HepG2 (cell line): ENCODE measurements around the gene WDR35. TPM values are rescaled to one million over a fixed set of nuclear protein-coding genes. Genes with fewer than 3 reads are reported as not detected.

Experiments
- ATAC-seq: fragments of 200-7000 bp; cut with Tn5 transposase; 3 replicates; pipeline ENCODE4 v1.9.1; 2020; ENCODE audit warnings: mild to moderate bottlenecking, moderate library complexity
- BruUV-seq: library from RNA; stranded (reverse); fragments of 400-500 nt; replicated peaks from 2 replicates; lab custom pipeline; 2021; lab: Mats Ljungman, UMichigan
- CTCF ChIA-PET: fragments of 300-600 bp; formaldehyde crosslinking; extraction: SDS; loops from one replicate; lab custom pipeline; 2021; ENCODE audit warnings: low total read pairs, inconsistent platforms, low intra/inter-chr PET ratio; lab: Yijun Ruan, JAX
- POLR2A ChIA-PET: fragments of 350-600 bp; sonication (Branson Sonifier 250); formaldehyde crosslinking; loops from one replicate; lab custom pipeline; 2020; ENCODE audit warnings: antibody characterized with exemption, inconsistent platforms; lab: Yijun Ruan, JAX
- DNase-seq: peaks from one replicate; pipeline ENCODE4 v3.0.0-alpha.2; 2015; ENCODE audit warnings: low spot score
- FAIRE-seq: peaks from 3 replicates; lab custom pipeline; 2011; peaks lifted over from hg19 to GRCh38; lab: Jason Lieb, UNC
- H2AFZ ChIP-seq: one replicate; pipeline ENCODE4 v1.6.1; 2011; ENCODE audit warnings: low read length, inconsistent platforms
- H3K27ac ChIP-seq: fragments of 300-600 bp; 3 replicates; pipeline ENCODE4 v1.8.0; 2011; ENCODE audit warnings: mixed run types, mild to moderate bottlenecking, mixed read lengths, low read length, inconsistent platforms; ENCODE audit not compliant: insufficient read depth; ENCODE audit errors: extremely low read length
- H3K27me3 ChIP-seq, 2 experiments: fragments of 200-600 bp in 1 of 2; 2 replicates in 1 of 2; 3 replicates in 1 of 2; pipeline versions ENCODE4 v1.6.0 to v1.8.0; 2011; ENCODE audit warnings: low read length in 2 of 2, mild to moderate bottlenecking in 2 of 2, moderate library complexity in 2 of 2, inconsistent platforms in 1 of 2; ENCODE audit not compliant: insufficient read depth in 2 of 2, control insufficient read depth in 1 of 2
- H3K36me3 ChIP-seq, 2 experiments: fragments of 200-600 bp in 1 of 2; replicated peaks in 1 of 2; 2 replicates in 1 of 2; 3 replicates in 1 of 2; pipeline versions ENCODE4 v1.5.1 to v1.8.0; 2011; ENCODE audit warnings: low read length in 2 of 2, inconsistent platforms in 1 of 2; ENCODE audit not compliant: insufficient read depth in 2 of 2, control insufficient read depth in 1 of 2
- H3K4me1 ChIP-seq: 2 replicates; pipeline ENCODE4 v1.5.1; 2012; ENCODE audit warnings: low read length, inconsistent platforms; ENCODE audit not compliant: insufficient read depth
- H3K4me2 ChIP-seq: 2 replicates; pipeline ENCODE4 v1.6.0; 2011; ENCODE audit warnings: low read depth, low read length, inconsistent platforms
- H3K4me3 ChIP-seq, 3 experiments: fragments of 200-600 bp in 1 of 3; sonication (generic), shearing (Covaris generic) in 1 of 3; replicated peaks in 1 of 3; 2 replicates each; pipeline ENCODE4 v1.5.1; 2011 to 2016; ENCODE audit warnings: low read length in 3 of 3, inconsistent platforms in 2 of 3, low read depth in 2 of 3, mild to moderate bottlenecking in 2 of 3, control low read depth in 1 of 3, mixed read lengths in 1 of 3; ENCODE audit not compliant: insufficient read depth in 1 of 3
- H3K79me2 ChIP-seq: one replicate; pipeline ENCODE4 v1.6.1; 2011; ENCODE audit warnings: low read length, inconsistent platforms; ENCODE audit not compliant: insufficient read depth
- H3K9ac ChIP-seq: 2 replicates; pipeline ENCODE4 v1.6.0; 2011; ENCODE audit warnings: mild to moderate bottlenecking, low read depth, low read length, inconsistent platforms; ENCODE audit not compliant: insufficient read depth
- H3K9me3 ChIP-seq: 2 replicates; pipeline ENCODE4 v1.5.1; 2012; ENCODE audit warnings: mild to moderate bottlenecking, low read length
- H4K20me1 ChIP-seq: 2 replicates; pipeline ENCODE4 v1.6.0; 2011; ENCODE audit warnings: inconsistent platforms, mild to moderate bottlenecking, low read length, moderate library complexity; ENCODE audit not compliant: insufficient read depth
- HCFC1 ChIP-seq: fragments of 150-350 bp; IDR thresholded peaks from 2 replicates; pipeline ENCODE4 v1.6.1; 2014; ENCODE audit warnings: low read depth, low read length
- HNRNPL ChIP-seq: fragments of 200-400 bp; formaldehyde crosslinking; IDR thresholded peaks from 2 replicates; pipeline ENCODE4 v1.6.1; 2017; ENCODE audit warnings: mild to moderate bottlenecking, low read depth, low read length
- POLR2G ChIP-seq: fragments of 200-400 bp; formaldehyde crosslinking; IDR thresholded peaks from 2 replicates; pipeline ENCODE4 v1.6.1; 2018; ENCODE audit warnings: mild to moderate bottlenecking, low read depth, low read length, moderate library complexity
- SIX1 ChIP-seq: sonication (generic); formaldehyde crosslinking; IDR thresholded peaks from 2 replicates; pipeline ENCODE4 v1.4.0; 2020; ENCODE audit warnings: missing genetic modification reagents, borderline replicate concordance
- TOE1 ChIP-seq: sonication (generic); formaldehyde crosslinking; IDR thresholded peaks from 2 replicates; pipeline ENCODE4 v1.4.0; 2020; ENCODE audit warnings: mild to moderate bottlenecking, missing genetic modification reagents
- WGBS: methylation state at CpG from one replicate; pipeline ENCODE4 v1.1.6; 2017; ENCODE audit warnings: low lambda C conversion rate; 5-methylcytosine and 5-hydroxymethylcytosine counted together
- in situ Hi-C: cut with HindIII; loops from 2 replicates; pipeline ENCODE4 v1.10.0; 2017; ENCODE audit warnings: low pct_unique_long_range_greater_than_20kb; ENCODE audit not compliant: extremely low pct_ligation_motif_present
- intact Hi-C: fragments of 100-400 bp; cut with micrococcal nuclease; formaldehyde crosslinking; loops from one replicate; pipeline ENCODE4 v1.10.0; 2022; ENCODE audit not compliant: unreplicated experiment
- polyA plus RNA-seq, 8 experiments: library from polyadenylated mRNA; depleted of rRNA in 3 of 8; stranded (reverse) in 7 of 8; unstranded in 1 of 8; fragments of >200 nt; fragmentation: Illumina TruSeq in 4 of 8; extraction: Trizol in 4 of 8; gene quantifications; 2 replicates each; pipeline versions ENCODE4 v1.2.1 to v1.2.3, GENCODE V29; 2011 to 2016; ENCODE audit warnings: low read depth in 4 of 8, missing spikeins in 1 of 8, mixed read lengths in 1 of 8; ENCODE audit not compliant: insufficient read depth in 1 of 8
- total RNA-seq, 5 experiments: library from RNA; depleted of rRNA; stranded (reverse); fragments of >200 nt; fragmentation: Illumina TruSeq; extraction: Trizol; gene quantifications; 2 replicates each; pipeline ENCODE4 v1.2.3, GENCODE V29; 2016; ENCODE audit warnings: low read depth in 1 of 5
- TF ChIP-seq, protein P1 (sequence below): sonication (generic); formaldehyde crosslinking; IDR thresholded peaks from 2 replicates; pipeline ENCODE4 v1.4.0; 2020; ENCODE audit warnings: missing genetic modification reagents
- TF ChIP-seq, protein P2 (sequence below), 2 experiments: sonication (generic) in 1 of 2; formaldehyde crosslinking in 1 of 2; IDR thresholded peaks; 2 replicates each; pipeline versions ENCODE4 v1.4.0 to v1.6.1; 2016 to 2020; ENCODE audit warnings: borderline replicate concordance in 1 of 2, low read depth in 1 of 2, mild to moderate bottlenecking in 1 of 2, missing genetic modification reagents in 1 of 2

WDR35 gene
- total and polyA plus RNA-seq, 2 of the 13 experiments (the other 11 are each of a cell fraction or from before 2014, with no cell fraction given): 11.1 to 19.6 TPM

DNA sequence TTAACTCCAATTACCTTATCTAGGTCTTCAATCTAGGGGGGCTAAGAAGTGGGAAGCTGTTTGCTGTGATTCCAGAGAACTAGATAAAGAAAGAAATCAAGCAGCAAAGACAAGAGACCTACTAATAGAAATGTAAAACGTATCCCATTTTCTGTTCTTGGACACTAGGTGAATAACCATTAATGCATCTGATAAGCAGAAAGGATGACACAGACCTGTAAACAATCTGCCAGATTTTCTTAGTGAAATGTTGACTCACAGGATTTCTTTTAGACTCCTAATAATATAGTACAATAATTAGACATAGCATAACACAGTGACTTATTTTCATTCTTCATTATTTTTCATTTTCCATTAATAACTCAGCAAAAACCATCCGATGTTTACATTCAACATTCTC is 1.3 kb downstream of the WDR35 start:
- FAIRE-seq: no peak
- Histone ChIP-seq H3K36me3 (peaks cover 2 to 8% of the 10 kb centered on the region in 2 experiments; a peak in 3 of 5 replicates), H3K27ac (no peak overlapping the region), H3K79me2 (peaks cover 22% of the 10 kb centered on the region), H2AFZ (no peak overlapping the region), H3K9me3 (no peaks in the 10 kb centered on the region), H4K20me1 (no peaks in the 10 kb centered on the region), H3K4me2 (peak overlapping the region; percentile 92), H3K4me3 (peak overlapping the region; percentile 75 to 90 (median 78); a peak in 5 of 6 replicates), H3K27me3 (no peaks in the 10 kb centered on the region; a peak in 1 of 5 replicates), H3K4me1 (peaks cover 30% of the 10 kb centered on the region), H3K9ac (peak overlapping the region; percentile 69; the same call in 1 of the 2 replicates)
- intact Hi-C loops (no loop called here), in situ Hi-C loops (no loop called here)
- CTCF ChIA-PET: no interaction called here
- DNase-seq: no peak
- POLR2A ChIA-PET: interaction anchor here (1.0 to 2.0 kb wide), 3 partner anchors 19 to 87 kb away, joined by 5 to 23 read pairs (median 8); partner anchors contain the start of genes LAPTM4A and TTC32
- WGBS: 74% methylated on average over 2 of the region's 2 CpGs
- ATAC-seq: no peak
- BruUV-seq: TSS peak; percentile 16
- TF ChIP-seq HNRNPL (no peak), HCFC1 (no peak), SIX1 (CRISPR knock-in tag) (no peak), POLR2G (no peak), TOE1 (CRISPR knock-in tag) (0 out of 2 replicates have a peak, but pooled peaks have one; percentile 33)
- TF ChIP-seq, protein P1, sequence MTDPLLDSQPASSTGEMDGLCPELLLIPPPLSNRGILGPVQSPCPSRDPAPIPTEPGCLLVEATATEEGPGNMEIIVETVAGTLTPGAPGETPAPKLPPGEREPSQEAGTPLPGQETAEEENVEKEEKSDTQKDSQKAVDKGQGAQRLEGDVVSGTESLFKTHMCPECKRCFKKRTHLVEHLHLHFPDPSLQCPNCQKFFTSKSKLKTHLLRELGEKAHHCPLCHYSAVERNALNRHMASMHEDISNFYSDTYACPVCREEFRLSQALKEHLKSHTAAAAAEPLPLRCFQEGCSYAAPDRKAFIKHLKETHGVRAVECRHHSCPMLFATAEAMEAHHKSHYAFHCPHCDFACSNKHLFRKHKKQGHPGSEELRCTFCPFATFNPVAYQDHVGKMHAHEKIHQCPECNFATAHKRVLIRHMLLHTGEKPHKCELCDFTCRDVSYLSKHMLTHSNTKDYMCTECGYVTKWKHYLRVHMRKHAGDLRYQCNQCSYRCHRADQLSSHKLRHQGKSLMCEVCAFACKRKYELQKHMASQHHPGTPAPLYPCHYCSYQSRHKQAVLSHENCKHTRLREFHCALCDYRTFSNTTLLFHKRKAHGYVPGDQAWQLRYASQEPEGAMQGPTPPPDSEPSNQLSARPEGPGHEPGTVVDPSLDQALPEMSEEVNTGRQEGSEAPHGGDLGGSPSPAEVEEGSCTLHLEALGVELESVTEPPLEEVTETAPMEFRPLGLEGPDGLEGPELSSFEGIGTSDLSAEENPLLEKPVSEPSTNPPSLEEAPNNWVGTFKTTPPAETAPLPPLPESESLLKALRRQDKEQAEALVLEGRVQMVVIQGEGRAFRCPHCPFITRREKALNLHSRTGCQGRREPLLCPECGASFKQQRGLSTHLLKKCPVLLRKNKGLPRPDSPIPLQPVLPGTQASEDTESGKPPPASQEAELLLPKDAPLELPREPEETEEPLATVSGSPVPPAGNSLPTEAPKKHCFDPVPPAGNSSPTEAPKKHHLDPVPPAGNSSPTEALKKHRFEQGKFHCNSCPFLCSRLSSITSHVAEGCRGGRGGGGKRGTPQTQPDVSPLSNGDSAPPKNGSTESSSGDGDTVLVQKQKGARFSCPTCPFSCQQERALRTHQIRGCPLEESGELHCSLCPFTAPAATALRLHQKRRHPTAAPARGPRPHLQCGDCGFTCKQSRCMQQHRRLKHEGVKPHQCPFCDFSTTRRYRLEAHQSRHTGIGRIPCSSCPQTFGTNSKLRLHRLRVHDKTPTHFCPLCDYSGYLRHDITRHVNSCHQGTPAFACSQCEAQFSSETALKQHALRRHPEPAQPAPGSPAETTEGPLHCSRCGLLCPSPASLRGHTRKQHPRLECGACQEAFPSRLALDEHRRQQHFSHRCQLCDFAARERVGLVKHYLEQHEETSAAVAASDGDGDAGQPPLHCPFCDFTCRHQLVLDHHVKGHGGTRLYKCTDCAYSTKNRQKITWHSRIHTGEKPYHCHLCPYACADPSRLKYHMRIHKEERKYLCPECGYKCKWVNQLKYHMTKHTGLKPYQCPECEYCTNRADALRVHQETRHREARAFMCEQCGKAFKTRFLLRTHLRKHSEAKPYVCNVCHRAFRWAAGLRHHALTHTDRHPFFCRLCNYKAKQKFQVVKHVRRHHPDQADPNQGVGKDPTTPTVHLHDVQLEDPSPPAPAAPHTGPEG (CRISPR knock-in tag): no peak
- TF ChIP-seq, protein P2, sequence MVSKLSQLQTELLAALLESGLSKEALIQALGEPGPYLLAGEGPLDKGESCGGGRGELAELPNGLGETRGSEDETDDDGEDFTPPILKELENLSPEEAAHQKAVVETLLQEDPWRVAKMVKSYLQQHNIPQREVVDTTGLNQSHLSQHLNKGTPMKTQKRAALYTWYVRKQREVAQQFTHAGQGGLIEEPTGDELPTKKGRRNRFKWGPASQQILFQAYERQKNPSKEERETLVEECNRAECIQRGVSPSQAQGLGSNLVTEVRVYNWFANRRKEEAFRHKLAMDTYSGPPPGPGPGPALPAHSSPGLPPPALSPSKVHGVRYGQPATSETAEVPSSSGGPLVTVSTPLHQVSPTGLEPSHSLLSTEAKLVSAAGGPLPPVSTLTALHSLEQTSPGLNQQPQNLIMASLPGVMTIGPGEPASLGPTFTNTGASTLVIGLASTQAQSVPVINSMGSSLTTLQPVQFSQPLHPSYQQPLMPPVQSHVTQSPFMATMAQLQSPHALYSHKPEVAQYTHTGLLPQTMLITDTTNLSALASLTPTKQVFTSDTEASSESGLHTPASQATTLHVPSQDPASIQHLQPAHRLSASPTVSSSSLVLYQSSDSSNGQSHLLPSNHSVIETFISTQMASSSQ (IDR thresholded peaks at IDR 0.05; ENCODE audit: low read depth): no peak
- TF ChIP-seq, protein P2 (CRISPR knock-in tag; IDR thresholded peaks at IDR 0.05; ENCODE audit: borderline replicate concordance): no peak
